ENCODE measurements around the gene TMEM179B.
"Not testable (repeated sequence)": the region's sequence is repeated elsewhere in the genome, so short reads cannot be mapped to it uniquely, and the experiment has no call there.

Gene TMEM179B

DNA sequence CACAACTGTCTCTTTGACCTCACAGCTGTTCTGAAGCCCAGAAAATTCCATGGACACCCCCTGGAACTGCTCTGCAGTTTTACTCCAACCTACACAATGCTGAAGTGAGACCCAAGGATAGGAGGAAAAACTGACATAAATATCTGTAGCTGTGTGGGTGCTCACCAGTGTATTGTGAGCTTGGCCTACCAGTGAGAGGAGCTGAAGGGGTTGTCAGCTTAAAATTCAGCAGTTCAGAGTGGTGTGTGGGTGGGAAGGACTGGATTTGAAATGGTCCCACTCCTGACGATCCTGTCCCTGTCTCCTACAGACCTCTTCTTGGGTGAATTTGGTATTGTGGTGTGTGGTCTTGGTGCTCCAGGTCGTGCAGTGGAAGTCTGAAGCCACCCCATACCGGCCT lies 2.4 kb downstream of the TMEM179B start:
- DNase-seq (ENCODE audit: low read depth): no peak

- peak; percentile 87 for DNase-seq (ENCODE audit: low read depth)
These were observed 4.4 kb downstream of the TMEM179B start, which contains the start of gene TMEM223 for GRCh38 chr11:62791501-62792201. TMEM223 (minus strand) TSS chr11:62792006; CDS start chr11:62791994, 12 bp downstream.

DNA sequence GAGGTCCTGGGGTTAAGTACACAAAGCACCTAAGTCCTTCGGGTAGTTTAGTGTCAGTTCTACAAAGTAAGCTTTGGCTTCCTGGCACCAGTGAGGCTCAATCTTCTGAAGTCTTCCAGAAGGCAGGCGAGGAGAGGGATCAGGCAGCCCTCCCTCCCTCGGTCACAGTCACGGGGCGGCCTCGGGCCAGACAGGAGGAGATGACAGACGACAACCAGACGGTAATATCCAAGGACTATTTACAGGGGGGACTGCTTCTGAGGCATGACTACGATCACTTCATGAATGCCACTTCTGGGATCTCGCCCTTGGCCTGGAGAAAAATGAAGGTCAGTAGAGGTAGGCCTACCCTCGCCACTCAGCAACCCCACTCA lies 5.0 kb downstream of the TMEM179B start:
- DNase-seq (ENCODE audit: low read depth): no peak

DNA sequence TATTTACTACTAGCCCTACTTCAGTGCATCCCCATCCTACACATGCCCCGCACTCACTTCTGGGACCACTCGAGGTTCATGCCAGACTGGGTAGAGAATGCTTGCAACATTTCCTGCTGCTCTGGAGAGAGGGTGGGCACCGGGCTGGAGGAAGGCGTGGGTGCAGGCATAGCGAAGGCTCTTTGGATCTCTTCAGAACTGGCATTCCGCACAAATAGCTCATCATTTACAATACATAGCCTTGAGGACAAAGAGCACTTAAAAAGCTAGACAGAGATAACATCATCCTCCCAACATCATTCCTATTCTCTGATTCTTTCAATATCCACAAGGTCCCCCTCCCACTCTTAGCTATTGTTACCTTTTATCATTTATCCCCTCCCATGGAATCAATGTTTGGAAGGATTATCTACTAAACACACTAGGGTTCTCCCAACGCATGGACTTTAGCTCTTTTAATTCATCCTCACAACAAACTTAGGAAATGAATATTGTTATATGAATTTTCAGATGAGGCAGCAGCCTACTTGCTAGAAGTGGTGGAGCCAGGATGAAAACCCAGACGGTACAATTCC lies 7.1 kb downstream of the TMEM179B start:
- DNase-seq (ENCODE audit: low read depth): no peak

- DNase-seq (ENCODE audit: low read depth): no peak
These were observed 9.1 kb downstream of the TMEM179B start for GRCh38 chr11:62796281-62796680.

- no peak for DNase-seq (ENCODE audit: low read depth)
These were observed 12.3 kb downstream of the TMEM179B start for GRCh38 chr11:62799486-62799885.

GRCh38 chr11:62801071-62801470 lies 13.9 kb downstream of the TMEM179B start:
- DNase-seq (ENCODE audit: low read depth): no peak

- peak; percentile 71 for DNase-seq (ENCODE audit: low read depth)
These were observed 17.3 kb downstream of the TMEM179B start for GRCh38 chr11:62804310-62805075.

DNA sequence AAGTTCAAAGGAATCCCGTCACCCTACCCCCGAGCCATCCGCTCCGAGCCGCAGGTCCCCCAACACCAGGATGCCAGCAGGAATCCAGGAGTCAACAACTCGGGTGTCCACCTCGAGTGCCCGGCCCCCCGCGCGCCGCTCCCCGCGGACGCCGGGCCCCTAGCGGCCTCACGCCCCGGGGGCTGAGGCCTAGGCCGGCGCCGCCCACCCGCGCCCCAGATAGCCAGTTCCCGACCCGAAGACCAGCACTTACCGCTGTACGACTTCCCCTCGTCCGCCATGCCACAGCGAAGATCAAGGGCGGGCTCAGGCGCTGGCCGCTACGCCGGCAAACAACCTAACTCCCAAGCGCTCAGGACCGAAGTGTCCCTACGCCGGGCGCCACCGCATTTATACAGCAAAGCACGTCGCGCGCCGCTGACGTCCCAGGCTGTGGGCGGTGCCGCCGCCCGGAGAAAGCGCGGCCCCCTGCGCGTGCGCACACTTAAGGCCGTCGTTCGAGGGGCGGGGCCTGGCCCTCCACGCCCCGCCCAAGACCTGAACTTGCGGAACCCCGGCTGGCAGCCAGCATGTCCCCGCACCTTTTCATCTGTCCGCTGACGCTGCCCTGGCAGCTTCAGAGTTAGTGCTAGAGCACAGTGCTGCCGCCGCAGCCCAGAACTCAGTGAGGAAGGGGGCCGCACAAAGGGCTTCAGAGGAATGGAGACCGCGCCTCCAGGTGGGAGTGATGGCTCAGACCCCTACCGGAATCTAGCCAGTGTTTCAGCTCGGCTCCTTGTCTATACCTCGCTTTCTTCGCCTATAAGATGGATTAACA lies 18.1 kb downstream of the TMEM179B start, which contains the start of gene NXF1:
Gene NXF1 (minus strand): TSS at position 365 of the 817 bp plus-strand sequence. CDS start 84 bp downstream, at position 281.
- peak; percentile 91 for DNase-seq (ENCODE audit: low read depth)

- DNase-seq (ENCODE audit: low read depth): peak; percentile 34
These were observed 18.8 kb downstream of the TMEM179B start for GRCh38 chr11:62805961-62806441.

DNA sequence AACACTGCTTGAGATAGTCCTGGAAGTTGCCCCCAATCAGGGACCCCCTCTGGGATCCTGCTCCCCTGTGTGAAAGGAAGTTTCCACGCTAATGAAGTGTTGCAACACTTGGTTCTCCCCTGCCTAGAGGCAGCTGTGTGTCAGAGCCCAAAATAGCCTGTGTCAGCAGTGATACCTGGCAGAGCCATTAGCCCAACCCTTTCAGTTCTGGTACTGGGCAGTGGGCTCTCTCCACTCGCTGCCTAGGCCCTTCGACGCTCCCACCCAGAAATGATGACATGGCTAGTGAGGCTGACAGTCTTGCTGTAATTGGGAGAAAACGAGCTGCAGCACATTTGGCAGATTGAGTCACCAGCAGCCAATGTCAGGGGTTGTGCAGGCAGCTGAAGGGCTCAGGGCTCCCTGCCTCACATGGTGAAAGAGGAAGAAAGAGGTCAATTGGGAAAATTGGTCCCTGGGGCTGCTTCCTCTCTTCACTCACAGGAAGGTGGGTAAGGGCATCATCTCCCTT lies 19.5 kb downstream of the TMEM179B start:
- peak; percentile 57 for DNase-seq (ENCODE audit: low read depth)

- no peak for DNase-seq (ENCODE audit: low read depth)
These were observed 23.5 kb downstream of the TMEM179B start for GRCh38 chr11:62810748-62811147.

DNA sequence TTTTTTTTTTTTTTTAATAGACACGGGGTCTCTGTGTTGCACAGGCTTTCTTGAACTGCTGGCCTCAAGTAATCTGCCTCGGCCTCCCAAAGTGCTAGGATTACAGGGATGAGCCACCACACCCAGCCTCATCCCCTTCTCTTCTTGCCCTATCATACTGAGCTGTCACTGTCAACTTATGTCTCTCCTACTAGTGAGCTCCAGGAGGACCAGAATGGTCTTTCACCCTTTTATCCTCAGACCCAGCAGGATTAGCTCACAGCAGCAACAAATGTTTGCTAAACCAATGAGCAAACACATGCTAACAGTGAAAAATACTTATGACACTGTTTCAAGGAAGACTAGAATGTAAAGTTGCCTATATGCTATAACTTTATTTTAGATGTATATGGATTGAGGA lies 24.5 kb downstream of the TMEM179B start:
- no peak for DNase-seq (ENCODE audit: low read depth)

DNA sequence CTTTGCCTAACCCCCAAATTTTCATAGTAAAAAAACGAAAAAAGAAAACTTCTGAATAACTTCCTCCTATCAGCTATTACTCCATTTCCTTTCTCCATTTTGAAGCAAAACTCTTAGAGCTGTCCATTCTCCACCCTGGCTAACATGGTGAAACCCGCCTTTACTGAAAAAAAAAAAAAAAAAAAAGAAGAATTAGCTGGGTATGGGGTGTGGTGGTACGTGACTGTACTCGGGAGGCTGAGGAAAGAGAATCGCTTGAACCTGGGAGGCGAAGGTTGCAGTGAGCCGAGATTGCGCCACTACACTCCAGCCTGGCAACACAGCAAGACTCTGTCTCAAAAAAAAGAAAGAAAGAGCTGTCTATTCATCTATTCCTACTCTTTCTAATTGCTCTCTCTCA lies 29.4 kb downstream of the TMEM179B start:
- no peak for DNase-seq (ENCODE audit: low read depth)

DNA sequence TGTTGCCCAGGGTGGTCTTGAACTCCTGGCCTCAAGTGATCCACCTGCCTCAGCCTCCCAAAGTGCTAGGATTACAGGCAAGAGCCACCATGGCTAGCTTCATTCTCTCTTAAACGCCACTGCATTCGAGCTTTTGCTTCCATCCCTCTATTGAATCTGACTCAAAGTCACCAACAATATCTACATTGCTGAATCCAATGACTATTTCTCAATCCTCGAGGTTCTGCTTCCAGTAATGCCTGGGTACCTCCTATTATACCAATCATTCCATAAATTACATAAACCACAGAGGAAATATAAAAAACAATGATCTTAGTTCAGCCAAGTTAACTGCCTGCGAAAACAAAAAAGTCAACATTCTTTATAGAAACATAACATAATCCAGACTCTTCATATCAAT lies 29.9 kb downstream of the TMEM179B start:
- no peak for DNase-seq (ENCODE audit: low read depth)

DNA sequence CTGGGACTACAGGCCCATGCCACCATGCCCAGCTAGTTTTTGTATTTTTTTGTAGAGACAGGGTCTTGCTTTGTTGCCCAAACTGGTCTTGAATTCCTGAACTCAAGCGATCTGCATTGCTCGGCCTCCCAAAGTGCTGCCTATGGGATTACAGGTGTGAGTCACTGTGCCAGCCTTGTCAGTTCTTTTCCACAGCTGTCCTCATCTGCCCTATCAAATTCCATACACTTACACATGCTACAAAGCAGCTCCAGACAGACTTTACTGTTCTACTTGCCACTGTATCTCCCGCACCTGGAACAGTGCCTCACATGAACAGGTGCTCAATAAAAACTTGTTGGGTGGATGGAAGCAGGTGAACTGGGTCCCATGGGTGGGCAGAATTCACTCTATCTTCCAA lies 36.5 kb downstream of the TMEM179B start:
- no peak for DNase-seq (ENCODE audit: low read depth)

- DNase-seq (ENCODE audit: low read depth): not testable (repeated sequence)
These were observed 40.9 kb downstream of the TMEM179B start for GRCh38 chr11:62828130-62828529.

DNA sequence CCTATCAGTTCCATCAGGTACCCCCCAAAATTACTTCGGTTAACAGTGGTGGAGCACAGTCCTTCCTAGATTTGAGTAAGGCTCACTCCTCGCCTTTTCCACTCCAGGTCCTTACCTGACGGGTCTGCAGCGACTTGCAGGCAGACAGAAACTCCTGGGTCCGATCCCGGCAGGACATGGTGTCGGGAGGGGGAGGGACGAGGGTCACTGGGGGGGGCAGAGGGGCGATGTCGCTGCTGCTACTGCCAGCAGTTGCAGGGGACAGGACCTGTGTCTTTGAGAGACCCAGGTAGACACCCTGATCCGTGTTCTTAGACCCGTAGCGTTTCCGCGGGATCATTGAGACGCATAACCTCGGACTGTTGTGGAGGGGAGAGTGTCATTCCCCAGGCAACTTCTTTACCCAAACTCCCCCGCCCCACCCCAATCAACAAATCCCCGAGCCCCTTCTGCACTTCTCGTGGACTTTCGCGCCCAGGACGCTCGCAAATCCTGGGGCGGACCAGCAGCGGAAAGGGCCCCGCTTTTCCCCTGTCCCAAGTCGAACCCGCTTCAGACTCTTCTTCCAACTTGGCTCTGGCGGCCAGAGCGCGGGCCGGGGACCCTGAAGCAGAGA lies 43.8 kb downstream of the TMEM179B start:
- DNase-seq (ENCODE audit: low read depth): no peak

- DNase-seq (ENCODE audit: low read depth): peak; percentile 99
These were observed 44.5 kb downstream of the TMEM179B start, which contains the start of gene STX5 for GRCh38 chr11:62831520-62832335. STX5 (minus strand) TSS chr11:62832051; CDS start chr11:62831243, 808 bp downstream.

All from iris pigment epithelial cell (primary cell).